ENCODE measurements around the gene HDGFL2. TPM values are rescaled to one million over a fixed set of nuclear protein-coding genes. Genes with fewer than 3 reads are reported as not detected.
A peak's percentile ranks its signal among the peaks of the same experiment; 100 is the strongest.

HDGFL2 gene
- total and polyA plus RNA-seq, 10 of the 15 experiments (the other 5 are each of a cell fraction or from before 2014, with no cell fraction given), result 0.16 to 56.9 (median 25.3) TPM

DNA sequence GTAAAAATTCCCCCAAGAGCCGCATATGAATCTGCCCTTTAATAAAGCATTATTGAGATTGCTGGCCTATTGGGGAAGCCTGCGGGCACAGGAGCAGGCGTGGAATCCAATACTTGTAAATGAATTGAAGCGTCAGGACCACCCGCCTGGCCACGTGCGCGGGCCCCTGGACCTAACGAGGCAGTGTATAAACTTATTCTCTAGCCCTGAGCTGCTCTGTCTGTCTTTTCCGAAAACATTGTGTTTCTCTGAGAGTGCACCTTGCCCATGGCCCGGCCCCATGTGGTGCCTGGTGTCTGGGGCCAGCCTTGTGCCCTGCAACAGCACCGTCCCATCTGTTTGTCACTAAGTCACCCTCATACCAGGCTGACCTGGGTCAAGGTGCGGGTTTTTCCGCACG lies 28.9 kb upstream of the HDGFL2 start:
- Histone ChIP-seq H3K9me3 (replicated peaks; ENCODE audit: control insufficient read depth, insufficient read depth, low read length) (no peaks in the 10 kb centered on the region), H4K20me1 (ENCODE audit: control insufficient read depth, insufficient read depth) (no peaks in the 10 kb centered on the region), H2AFZ (ENCODE audit: control insufficient read depth, low read depth, low read length) (no peak overlapping the region), H3K9ac (ENCODE audit: control insufficient read depth, insufficient read depth, low read length) (no peak overlapping the region), H3K4me1 (ENCODE audit: control insufficient read depth, insufficient read depth, low read length) (peaks cover 7% of the 10 kb centered on the region), H3K79me2 (ENCODE audit: control insufficient read depth, insufficient read depth, low read length) (no peaks in the 10 kb centered on the region), H3K27me3 (replicated peaks in 1 of 2; ENCODE audit: control insufficient read depth in 2 of 2, insufficient read depth in 2 of 2, low read length in 1 of 2) (no peaks in the 10 kb centered on the region), H3K4me3 (no peak overlapping the region), H3K4me2 (ENCODE audit: control insufficient read depth, insufficient read depth) (no peak overlapping the region), H3K36me3 (ENCODE audit: control insufficient read depth in 2 of 2, insufficient read depth in 2 of 2, low read length in 1 of 2) (peaks cover 0 to 29% of the 10 kb centered on the region in 2 experiments; a peak in 3 of 4 replicates), H3K27ac (ENCODE audit: control insufficient read depth, insufficient read depth) (no peak overlapping the region)
- no peak for TF ChIP-seq RELA (IDR thresholded peaks at IDR 0.05; ENCODE audit: borderline replicate concordance, partially characterized antibody)
- TF ChIP-seq PAX5 (IDR thresholded peaks at IDR 0.05; ENCODE audit: borderline replicate concordance, low read depth, low read length), result no peak
- TF ChIP-seq, protein P1, sequence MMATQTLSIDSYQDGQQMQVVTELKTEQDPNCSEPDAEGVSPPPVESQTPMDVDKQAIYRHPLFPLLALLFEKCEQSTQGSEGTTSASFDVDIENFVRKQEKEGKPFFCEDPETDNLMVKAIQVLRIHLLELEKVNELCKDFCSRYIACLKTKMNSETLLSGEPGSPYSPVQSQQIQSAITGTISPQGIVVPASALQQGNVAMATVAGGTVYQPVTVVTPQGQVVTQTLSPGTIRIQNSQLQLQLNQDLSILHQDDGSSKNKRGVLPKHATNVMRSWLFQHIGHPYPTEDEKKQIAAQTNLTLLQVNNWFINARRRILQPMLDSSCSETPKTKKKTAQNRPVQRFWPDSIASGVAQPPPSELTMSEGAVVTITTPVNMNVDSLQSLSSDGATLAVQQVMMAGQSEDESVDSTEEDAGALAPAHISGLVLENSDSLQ (IDR thresholded peaks at IDR 0.05), result no peak
- TF ChIP-seq, protein P2, sequence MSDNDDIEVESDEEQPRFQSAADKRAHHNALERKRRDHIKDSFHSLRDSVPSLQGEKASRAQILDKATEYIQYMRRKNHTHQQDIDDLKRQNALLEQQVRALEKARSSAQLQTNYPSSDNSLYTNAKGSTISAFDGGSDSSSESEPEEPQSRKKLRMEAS (IDR thresholded peaks at IDR 0.05; ENCODE audit: low read depth, low read length), result no peak
- no peak for TF ChIP-seq FOXK2 (IDR thresholded peaks at IDR 0.05)
- no peak for TF ChIP-seq DPF2 (IDR thresholded peaks at IDR 0.05)
- POLR2A ChIA-PET, result interaction anchor here (0.6 kb wide), 1 partner anchor 19 kb away, joined by 4 read pairs; no protein-coding TSS in a partner anchor
- TSS peak; percentile 39 for BruUV-seq (replicated peaks)
- SMC1A ChIA-PET (ENCODE audit: uncharacterized antibody, unreplicated experiment), result no interaction called here
- RAD21 ChIA-PET (ENCODE audit: unreplicated experiment), result no interaction called here
- intact Hi-C loops (cut with micrococcal nuclease; ENCODE audit: unreplicated experiment), result no loop called here
- no peak for DNase-seq (ENCODE audit: low read depth, low spot score)
- 93% methylated on average over 15 of the region's 15 CpGs for WGBS (ENCODE audit: insufficient coverage, insufficient replicate concordance, low lambda C conversion rate, missing lambda C conversion rate)
- in situ Hi-C loops (cut with MboI), result no loop called here
- CTCF ChIA-PET, result no interaction called here
- FAIRE-seq, result no peak
- ATAC-seq, result no peak

All from GM12878 (cell line).